HG03521 (cell line): ENCODE measurements around the gene ELP4.
"Not testable (repeated sequence)": the region's sequence is repeated elsewhere in the genome, so short reads cannot be mapped to it uniquely, and the experiment has no call there.

Source experiments
- ATAC-seq: cut with Tn5 transposase; IDR thresholded peaks from one replicate; pipeline ENCODE4 v1.9.1; 2021; ENCODE audit warnings: mild to moderate bottlenecking, moderate library complexity; ENCODE audit not compliant: unreplicated experiment

The ELP4 gene

GRCh38 chr11:31641477-31642062 is 132.0 kb downstream of the ELP4 start:
- no peak for ATAC-seq

DNA sequence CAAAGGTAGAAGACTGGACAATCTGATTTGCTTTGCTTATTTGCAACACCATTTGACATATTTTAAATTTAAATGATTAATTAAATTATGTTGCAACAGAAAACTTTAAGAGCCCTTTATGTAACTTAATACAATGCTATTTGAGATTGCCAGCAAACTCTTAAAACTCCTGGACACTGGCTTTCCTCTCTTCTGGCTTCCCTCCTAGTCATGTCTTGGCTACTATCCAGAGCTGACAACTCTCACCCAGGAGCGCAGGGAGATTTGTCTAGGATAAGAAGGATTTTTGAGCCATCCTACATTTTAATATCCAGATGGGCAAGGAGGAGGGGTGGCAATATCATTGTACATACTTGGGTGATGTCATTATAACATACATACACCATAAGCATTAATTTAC is 134.3 kb downstream of the ELP4 start:
- no peak for ATAC-seq

- no peak for ATAC-seq
Measured at GRCh38 chr11:31645747-31646146, 136.2 kb downstream of the ELP4 start.

DNA sequence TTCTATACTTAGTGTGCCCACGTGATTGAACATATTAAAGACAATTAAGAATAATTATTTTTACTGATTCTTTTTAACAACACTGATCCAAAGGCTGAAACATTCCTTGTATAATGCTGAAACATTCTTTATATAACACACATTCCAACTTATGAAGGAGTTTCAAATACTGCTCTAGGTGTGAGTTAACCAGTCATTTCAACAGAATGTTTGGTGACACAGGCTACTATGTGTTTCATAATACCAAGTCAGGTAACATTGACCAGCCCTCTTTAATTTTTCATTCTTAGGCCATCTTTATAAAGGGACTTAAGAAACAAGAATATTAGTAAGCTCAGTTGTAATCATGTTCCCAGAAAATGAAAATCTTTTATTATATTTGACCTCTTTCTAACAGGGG is 136.6 kb downstream of the ELP4 start:
- no peak for ATAC-seq

DNA sequence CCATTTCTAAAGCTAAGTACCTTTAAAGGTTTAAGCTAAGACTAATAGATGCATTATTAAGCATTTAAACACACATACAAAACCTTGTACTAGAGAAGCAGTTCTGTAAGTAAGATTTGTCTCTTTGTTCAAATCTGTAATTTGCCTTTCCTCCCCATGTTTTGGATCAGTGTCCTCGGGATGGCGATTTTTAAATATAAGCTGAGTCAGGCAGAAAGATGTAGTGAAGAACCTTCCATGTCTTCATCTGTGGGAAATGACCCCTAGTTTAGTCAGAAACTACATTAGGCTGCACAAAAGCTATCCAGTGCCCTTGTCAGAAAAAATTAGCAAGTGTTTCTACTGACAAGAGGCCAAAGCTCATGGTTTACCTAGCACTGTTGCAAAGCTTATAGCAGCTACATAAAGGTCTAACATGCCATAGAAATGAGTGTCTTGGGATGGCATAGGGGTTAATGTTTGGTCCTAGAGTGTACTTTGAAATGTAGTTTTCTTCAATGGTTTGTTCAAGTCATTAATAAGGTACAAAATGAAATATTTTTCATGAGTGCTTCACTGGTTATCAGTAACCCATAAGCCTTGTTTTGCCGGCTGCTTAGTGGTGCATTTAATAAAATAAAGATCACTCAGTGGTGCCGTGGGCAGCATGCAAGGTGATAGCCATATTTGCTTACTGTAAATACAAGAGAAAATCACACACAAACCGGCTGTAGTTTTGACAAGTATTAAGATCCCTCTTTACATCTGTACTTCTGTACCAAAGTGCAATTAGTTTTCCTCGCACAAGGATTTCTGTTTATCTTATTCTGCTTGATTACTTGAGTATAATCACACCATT is 139.8 kb downstream of the ELP4 start:
- no peak for ATAC-seq

DNA sequence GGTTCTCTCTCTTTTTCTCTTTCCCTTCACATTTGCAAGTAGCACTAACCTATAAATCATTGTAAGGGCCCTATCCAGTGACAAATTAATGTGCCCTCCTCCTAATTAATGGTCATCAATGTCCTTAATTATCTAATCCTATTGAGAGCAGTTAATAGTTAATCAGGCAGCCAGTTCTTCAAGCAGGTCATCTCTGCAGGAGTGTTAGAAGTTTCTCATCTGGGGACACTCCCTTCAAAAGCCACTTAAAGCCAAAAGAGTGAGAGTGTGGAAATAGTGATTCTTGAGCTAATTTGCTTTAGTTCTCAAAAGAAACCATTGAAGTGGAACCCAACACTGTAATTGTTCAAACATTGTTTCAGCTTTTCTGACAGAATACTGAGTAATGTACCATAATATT is 141.6 kb downstream of the ELP4 start:
- no peak for ATAC-seq

DNA sequence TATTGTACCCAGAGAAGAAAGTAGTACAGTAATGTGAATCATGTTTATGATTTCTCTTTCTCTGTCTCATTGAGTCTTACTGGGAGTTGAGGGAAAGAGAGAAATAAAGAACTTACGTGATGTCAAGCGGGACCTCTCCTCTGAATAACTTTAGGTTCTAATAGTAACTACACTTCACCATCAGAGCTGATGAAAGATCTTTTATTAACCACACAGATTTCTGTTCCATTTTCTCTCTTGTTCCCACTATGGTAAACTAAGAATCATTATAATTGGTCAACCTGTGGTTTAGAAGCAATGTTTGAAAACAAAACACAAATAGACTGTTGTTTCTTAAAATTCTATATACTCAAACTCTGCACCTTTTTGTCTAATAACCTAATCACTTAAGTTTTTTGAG is 142.3 kb downstream of the ELP4 start:
- no peak for ATAC-seq

DNA sequence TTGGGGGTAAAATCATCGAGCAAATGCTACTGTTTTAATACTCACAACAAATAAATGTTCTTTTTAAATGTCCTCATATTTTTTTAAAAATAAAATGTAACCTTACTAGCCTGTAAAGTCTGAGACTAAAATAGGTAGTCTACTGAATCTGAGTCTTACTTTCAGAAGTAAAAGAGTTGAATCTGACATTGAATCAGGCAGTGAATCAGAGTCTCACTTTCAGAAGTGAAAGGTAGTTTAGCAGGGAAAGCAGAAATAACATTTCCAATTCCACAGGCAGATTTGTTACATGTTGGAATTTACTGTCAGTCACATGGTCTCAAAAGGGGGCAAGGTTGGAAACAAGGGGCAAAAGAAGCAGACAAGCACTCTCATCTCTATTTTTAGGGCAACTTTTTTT is 143.0 kb downstream of the ELP4 start:
- no peak for ATAC-seq

- ATAC-seq = no peak
Measured at GRCh38 chr11:31655483-31655882, 145.9 kb downstream of the ELP4 start.

DNA sequence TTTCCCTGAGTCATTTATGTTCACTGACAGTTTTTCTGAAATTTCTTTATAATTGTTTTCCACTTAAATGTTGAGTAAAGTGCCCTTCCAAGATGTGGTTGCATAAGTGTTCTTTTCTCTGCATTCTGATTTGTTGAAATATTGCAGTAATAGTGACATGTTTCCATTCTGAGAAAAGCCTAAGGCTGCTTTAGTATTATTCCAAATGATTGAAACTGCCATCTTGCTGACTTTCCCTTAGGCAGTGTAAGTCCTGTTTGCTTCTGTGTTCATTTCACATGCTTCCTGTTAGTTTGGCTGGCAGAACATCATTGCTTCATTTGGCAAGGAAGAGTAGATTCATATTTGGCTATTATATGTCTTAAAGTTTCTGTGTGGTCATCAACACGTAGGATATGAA is 146.5 kb downstream of the ELP4 start:
- ATAC-seq = no peak

GRCh38 chr11:31657091-31657490 is 147.5 kb downstream of the ELP4 start:
- ATAC-seq = no peak

- ATAC-seq = no peak
Measured at GRCh38 chr11:31664129-31664528, 154.6 kb downstream of the ELP4 start.

GRCh38 chr11:31664954-31665353 is 155.4 kb downstream of the ELP4 start:
- no peak for ATAC-seq

GRCh38 chr11:31671681-31672080 is 162.1 kb downstream of the ELP4 start:
- no peak for ATAC-seq

DNA sequence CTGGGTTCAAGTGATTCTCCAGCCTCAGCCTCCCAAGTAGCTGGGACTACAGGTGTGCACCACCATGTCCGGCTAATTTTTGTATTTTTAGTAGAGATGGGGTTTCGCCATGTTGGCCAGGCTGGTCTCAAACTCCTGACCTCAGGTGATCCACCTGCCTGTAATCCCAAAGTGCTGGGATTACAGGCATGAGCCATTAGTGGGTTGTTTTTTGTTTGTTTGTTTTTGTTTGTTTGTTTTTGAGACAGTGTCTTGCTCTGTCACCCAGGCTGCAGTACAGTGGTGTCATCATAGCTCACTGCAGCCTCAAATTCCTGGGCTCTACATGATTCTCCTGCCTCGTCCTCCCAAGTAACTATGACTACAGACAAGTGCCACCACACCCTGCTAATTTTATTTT is 163.5 kb downstream of the ELP4 start:
- ATAC-seq = not testable (repeated sequence)

DNA sequence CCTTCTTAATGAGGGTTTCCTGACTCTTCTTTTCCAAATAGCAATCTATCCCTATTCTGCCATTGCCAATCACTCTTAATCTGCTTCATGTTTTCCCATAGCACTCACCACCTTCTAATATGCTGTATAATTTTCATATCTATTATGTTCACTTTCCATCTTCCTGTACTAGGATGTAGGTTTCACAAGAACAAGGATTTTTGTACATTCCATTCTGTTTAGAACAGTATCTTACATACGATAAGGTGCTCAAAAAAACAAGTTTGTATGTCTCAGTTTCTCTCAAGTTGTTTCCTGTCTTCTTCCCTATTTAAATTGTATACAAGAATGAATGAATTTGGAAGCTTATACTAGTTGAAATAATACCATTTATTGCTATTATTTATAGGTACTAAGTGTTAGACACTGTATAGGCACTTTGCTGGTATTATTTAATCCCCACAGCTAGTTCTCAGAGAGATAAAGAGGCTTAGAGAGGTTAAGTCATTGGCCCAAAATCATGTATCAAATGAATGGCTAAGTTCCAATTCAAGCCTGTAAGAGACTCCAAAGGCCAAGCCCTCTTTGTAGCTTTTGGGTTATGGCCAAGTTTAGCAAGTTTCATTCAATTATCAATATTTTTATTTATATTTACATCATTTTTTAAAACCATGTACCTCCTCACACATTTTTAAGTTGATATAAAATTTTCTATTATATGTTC is 166.9 kb downstream of the ELP4 start:
- no peak for ATAC-seq

DNA sequence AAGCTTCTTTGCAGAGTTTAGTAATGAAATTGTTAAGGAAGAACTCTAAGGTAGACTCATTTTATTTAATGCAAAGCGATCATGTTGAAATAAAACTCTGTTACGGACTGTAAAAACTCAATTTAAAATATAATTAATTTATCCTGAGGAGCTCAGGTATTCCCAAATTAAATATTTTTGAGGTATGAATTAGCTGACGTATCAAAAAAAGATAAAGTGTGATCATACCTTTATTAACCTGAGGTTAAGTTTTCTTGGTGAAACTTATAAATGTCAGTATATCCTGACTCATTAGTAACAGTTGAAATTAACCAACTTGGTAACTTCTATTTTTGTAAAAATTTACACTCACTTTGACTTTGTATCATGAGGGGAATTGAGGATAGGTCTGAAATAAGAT is 171.2 kb downstream of the ELP4 start:
- no peak for ATAC-seq

DNA sequence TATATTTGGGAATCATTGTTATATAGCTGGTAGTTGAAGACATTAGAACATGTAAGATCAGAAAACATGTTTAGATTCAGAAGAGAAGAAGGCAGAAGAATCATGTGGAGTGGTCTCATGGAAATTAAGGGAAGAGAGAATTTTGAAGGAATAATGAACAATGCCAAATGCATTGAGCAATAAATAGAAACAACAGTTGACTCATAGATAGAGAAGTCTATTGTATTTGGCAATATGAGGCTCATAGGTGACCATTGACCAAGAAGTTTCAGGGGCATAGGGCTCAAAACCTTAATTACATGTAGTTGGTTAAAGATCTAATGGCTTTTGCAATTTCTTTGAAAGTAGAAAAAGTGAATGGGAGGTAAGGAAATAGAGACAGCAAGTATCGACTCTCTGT is 177.7 kb downstream of the ELP4 start:
- ATAC-seq = no peak

DNA sequence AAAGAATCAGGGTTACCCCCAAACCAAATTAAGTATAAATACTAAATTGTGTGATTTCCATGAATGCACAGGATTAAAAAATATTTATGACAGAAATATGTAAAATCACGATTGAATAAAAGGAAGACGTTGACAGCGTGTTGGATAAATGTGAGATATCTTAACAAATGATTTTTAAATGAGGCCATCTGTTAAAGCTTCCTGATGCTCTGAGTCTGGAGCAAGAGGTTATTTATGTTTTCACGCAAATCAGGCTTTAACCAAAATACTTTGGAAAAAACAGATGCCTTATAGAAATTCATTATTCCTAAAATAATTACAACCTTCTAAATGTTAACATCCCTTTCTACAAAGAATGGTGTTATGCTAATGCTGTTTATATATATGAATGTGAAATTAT is 178.3 kb downstream of the ELP4 start:
- no peak for ATAC-seq

- ATAC-seq = no peak
Measured at GRCh38 chr11:31689559-31689958, 180.0 kb downstream of the ELP4 start.

DNA sequence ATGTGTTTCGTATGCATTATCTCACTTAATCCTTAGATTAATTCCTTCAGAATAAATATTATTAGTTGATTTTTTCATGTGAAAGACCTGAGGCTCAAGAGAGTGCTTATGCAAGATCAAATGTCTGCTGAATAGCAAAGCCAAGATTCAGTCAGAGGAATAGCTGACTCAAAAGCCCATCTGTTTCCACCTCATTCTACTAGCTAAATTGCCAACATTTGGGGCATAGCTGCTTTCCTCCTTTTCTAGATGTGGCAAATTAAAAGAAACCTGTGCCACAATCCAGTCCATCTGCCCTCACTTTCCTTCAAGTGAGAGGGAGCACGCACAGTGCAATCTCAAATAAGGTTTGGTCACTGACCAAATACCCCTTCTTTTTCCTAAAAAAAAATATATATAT is 180.5 kb downstream of the ELP4 start:
- ATAC-seq = no peak

DNA sequence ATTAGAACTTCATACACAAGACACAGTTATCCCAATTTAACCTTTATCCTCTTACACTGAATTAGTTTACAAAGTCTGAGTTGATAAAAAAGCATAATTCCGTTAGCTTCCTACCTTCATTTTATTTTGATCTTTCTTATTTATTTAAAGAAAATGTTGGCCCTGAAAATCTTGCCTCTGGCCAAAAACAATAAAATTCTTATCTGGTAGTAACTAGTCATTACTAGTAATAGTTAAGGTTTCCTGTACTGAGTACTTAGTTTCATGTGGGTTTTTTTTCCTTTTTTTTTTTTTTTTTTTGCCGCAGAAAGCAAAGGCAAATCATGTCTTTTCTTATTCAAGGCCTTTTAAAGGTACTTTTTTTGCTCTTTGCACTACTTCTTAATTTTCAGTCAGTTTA is 180.9 kb downstream of the ELP4 start:
- ATAC-seq = no peak
